ENCODE results near the gene C1QL2. TPM values are rescaled to one million over a fixed set of nuclear protein-coding genes. Genes with fewer than 3 reads are reported as not detected.

Gene C1QL2
- total and polyA plus RNA-seq, 4 donors: 0.03 to 0.31 TPM; not detected in 2

DNA sequence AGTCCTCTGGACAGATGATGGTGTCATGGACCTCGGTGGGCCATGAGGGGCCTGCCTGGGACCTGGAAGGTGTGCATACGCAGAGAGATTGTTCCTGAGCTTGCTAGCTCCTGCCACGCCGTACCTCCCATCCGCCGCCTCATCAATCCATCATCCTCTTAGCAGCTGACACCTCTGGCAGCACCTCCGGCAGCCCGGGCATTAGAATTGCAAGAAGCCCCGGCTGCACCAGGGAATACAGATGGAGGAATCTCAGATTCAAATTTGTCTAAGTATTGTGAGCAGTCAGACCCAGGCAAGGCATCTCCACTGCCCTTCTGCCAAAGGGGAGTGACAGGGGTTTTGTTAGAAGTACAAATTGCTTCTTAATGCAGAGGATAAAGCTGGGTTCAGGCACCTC, 4.5 kb downstream of the C1QL2 start:
- no peaks in the 10 kb centered on the region for H3K36me3 ChIP-seq (ENCODE audit: control insufficient read depth in 4 of 4, insufficient read depth in 4 of 4, low read length in 4 of 4)
- H3K4me1 ChIP-seq (ENCODE audit: control insufficient read depth in 5 of 5, insufficient read depth in 5 of 5, low read length in 5 of 5): peaks cover 0 to 11% (median 0%) of the 10 kb centered on the region in 5 donors
- WGBS, 2 donors: 36 to 45% methylated on average over 9 of the region's 9 CpGs
- DNase-seq: no peak
- no peak overlapping the region for H3K4me3 ChIP-seq
- H3K27me3 ChIP-seq (ENCODE audit: control insufficient read depth in 3 of 3, insufficient read depth in 3 of 3, low read length in 2 of 3): peaks cover 15 to 64% (median 45%) of the 10 kb centered on the region in 3 donors
- no peak overlapping the region for H3K27ac ChIP-seq (ENCODE audit: low read depth in 1 of 2, low read length in 1 of 2)
- peaks cover 0 to 7% (median 0%) of the 10 kb centered on the region in 4 donors for H3K9me3 ChIP-seq (ENCODE audit: control insufficient read depth in 4 of 4, insufficient read depth in 3 of 4, low read length in 3 of 4)
- no peak overlapping the region for H3K9ac ChIP-seq (ENCODE audit: insufficient read depth in 1 of 2, low read length in 2 of 2)
- TF ChIP-seq, protein P1, sequence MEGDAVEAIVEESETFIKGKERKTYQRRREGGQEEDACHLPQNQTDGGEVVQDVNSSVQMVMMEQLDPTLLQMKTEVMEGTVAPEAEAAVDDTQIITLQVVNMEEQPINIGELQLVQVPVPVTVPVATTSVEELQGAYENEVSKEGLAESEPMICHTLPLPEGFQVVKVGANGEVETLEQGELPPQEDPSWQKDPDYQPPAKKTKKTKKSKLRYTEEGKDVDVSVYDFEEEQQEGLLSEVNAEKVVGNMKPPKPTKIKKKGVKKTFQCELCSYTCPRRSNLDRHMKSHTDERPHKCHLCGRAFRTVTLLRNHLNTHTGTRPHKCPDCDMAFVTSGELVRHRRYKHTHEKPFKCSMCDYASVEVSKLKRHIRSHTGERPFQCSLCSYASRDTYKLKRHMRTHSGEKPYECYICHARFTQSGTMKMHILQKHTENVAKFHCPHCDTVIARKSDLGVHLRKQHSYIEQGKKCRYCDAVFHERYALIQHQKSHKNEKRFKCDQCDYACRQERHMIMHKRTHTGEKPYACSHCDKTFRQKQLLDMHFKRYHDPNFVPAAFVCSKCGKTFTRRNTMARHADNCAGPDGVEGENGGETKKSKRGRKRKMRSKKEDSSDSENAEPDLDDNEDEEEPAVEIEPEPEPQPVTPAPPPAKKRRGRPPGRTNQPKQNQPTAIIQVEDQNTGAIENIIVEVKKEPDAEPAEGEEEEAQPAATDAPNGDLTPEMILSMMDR (IDR thresholded peaks at IDR 0.05; ENCODE audit: control extremely low read depth, extremely low read depth): no peak
- no peak for ATAC-seq (ENCODE audit: insufficient read depth, low FRiP score)

DNA sequence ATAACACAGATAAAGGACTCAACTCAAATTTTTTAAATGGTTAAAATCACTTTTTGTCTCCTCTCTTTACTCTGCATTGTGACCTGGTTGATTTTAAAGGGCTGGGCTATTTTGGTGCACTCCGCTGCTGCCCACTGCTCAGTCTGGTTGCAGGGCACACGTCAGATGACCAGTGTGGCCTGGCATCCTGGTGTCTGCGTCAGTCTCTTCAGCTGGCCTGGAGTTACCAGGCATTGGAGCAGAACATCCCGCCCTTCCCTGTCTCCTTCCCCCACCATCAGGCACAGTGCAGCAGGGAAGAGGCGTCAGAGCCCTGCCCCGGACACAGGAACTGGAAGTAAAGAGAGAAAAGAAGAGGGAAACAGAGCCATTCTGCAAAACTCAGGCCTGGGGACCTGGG, 8.9 kb downstream of the C1QL2 start:
- DNase-seq: no peak
- 73 to 80% methylated on average over 5 to 6 of the region's 6 CpGs for WGBS, 2 donors
- Histone ChIP-seq H3K27ac (ENCODE audit: low read depth in 1 of 2, low read length in 1 of 2) (no peak overlapping the region), H3K4me3 (no peak overlapping the region), H3K36me3 (ENCODE audit: control insufficient read depth in 4 of 4, insufficient read depth in 4 of 4, low read length in 4 of 4) (no peaks in the 10 kb centered on the region), H3K9ac (ENCODE audit: insufficient read depth in 1 of 2, low read length in 2 of 2) (no peak overlapping the region), H3K4me1 (ENCODE audit: control insufficient read depth in 5 of 5, insufficient read depth in 5 of 5, low read length in 5 of 5) (no peaks in the 10 kb centered on the region), H3K27me3 (ENCODE audit: control insufficient read depth in 3 of 3, insufficient read depth in 3 of 3, low read length in 2 of 3) (peaks cover 3 to 28% (median 21%) of the 10 kb centered on the region in 3 donors), H3K9me3 (ENCODE audit: control insufficient read depth in 4 of 4, insufficient read depth in 3 of 4, low read length in 3 of 4) (peaks cover 0 to 3% (median 0%) of the 10 kb centered on the region in 4 donors)
- ATAC-seq (ENCODE audit: insufficient read depth, low FRiP score): no peak
- TF ChIP-seq, protein P1 (IDR thresholded peaks at IDR 0.05; ENCODE audit: control extremely low read depth, extremely low read depth): no peak

DNA sequence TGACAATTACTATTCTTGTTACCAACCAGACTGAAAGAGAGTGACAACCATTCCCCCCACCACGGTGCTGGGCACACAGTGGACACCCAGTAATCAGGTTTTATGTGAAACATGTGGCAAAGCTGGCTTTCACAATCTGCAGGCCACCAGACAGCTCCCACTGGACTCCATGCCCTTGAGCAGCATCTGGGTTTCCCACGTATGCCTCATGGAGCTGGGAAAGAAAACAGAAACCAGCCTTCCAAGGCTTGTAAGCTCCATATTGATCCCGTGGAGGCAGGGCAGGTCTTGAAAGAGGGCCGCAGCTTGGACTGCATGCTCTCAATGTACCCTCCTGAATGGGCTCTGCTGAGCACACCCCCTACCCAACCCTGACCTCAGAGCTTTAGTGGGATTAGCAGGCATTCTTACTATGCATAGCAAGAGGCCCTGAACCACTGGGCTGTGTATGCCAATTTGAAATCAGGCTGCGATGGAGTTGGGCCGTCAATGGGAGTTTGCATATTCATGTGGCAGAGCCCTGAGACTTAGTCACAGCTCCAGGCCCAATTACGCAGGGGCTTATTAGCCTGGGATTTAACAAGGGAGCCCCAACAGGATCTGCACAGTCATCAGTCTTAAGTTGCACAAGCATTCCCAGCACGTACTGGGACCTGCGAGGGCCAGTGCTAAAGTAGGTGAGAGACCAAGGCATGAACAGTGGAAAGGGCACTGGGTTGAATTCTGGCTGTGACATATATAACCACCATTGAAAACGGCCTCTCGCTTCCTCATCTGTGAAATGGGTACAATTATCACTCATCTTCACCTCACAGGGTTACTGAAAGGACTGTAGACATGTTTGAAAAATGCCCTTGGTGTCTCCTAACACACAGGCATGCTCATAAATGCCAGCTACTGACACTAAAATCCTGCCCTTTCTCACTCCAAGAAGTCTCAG, 10.5 kb downstream of the C1QL2 start:
- H3K4me3 ChIP-seq: no peak overlapping the region
- H3K4me1 ChIP-seq (ENCODE audit: control insufficient read depth in 5 of 5, insufficient read depth in 5 of 5, low read length in 5 of 5): peaks cover 0 to 5% (median 0%) of the 10 kb centered on the region in 5 donors
- H3K27me3 ChIP-seq (ENCODE audit: control insufficient read depth in 3 of 3, insufficient read depth in 3 of 3, low read length in 2 of 3): peaks cover 3 to 14% (median 5%) of the 10 kb centered on the region in 3 donors

More for the DNA sequence above, 10.5 kb downstream of the C1QL2 start:
- no peak overlapping the region for H3K27ac ChIP-seq (ENCODE audit: low read depth in 1 of 2, low read length in 1 of 2)
- TF ChIP-seq, protein P1 (IDR thresholded peaks at IDR 0.05; ENCODE audit: control extremely low read depth, extremely low read depth): no peak
- ATAC-seq (ENCODE audit: insufficient read depth, low FRiP score): no peak
- no peaks in the 10 kb centered on the region for H3K36me3 ChIP-seq (ENCODE audit: control insufficient read depth in 4 of 4, insufficient read depth in 4 of 4, low read length in 4 of 4)
- no peak overlapping the region for H3K9ac ChIP-seq (ENCODE audit: insufficient read depth in 1 of 2, low read length in 2 of 2)
- no peak for DNase-seq
- peaks cover 0 to under 1% (median 0%) of the 10 kb centered on the region in 4 donors for H3K9me3 ChIP-seq (ENCODE audit: control insufficient read depth in 4 of 4, insufficient read depth in 3 of 4, low read length in 3 of 4)
- WGBS, 2 donors: 70 to 73% methylated on average over 11 of the region's 11 CpGs
